H9 (cell line): ENCODE data around the gene MMP15. TPM values are rescaled to one million over a fixed set of nuclear protein-coding genes. Genes with fewer than 3 reads are reported as not detected.

Experiments
- DNase-seq: peaks from one replicate; pipeline ENCODE4 v3.0.0-alpha.2; 2017
- H2AFZ ChIP-seq: one replicate; pipeline ENCODE4 v1.6.1; 2013; ENCODE audit warnings: mild to moderate bottlenecking, low read length, control low read depth, moderate library complexity
- H2AK5ac ChIP-seq: 2 replicates; pipeline ENCODE4 v1.6.1; 2013; ENCODE audit warnings: low read length, control low read depth, mixed read lengths; ENCODE audit not compliant: insufficient read length
- H2BK120ac ChIP-seq: one replicate; pipeline ENCODE4 v1.6.1; 2013; ENCODE audit warnings: low read depth, mild to moderate bottlenecking, low read length, control low read depth, inconsistent platforms; ENCODE audit not compliant: poor library complexity, severe bottlenecking
- H2BK12ac ChIP-seq: 2 replicates; pipeline ENCODE4 v1.6.1; 2013; ENCODE audit warnings: low read length, control low read depth, mixed read lengths, low read depth; ENCODE audit not compliant: insufficient read length
- H2BK15ac ChIP-seq: 2 replicates; pipeline ENCODE4 v1.6.1; 2013; ENCODE audit warnings: low read depth, low read length, control low read depth
- H2BK20ac ChIP-seq: one replicate; pipeline ENCODE4 v1.6.1; 2013; ENCODE audit warnings: low read depth, mild to moderate bottlenecking, low read length, control low read depth, inconsistent platforms; ENCODE audit not compliant: poor library complexity, severe bottlenecking
- H2BK5ac ChIP-seq: 2 replicates; pipeline ENCODE4 v1.6.1; 2013; ENCODE audit warnings: low read length, control low read depth, mixed read lengths; ENCODE audit not compliant: insufficient read length
- H3K14ac ChIP-seq: 2 replicates; pipeline ENCODE4 v1.6.1; 2013; ENCODE audit warnings: low read length, control low read depth; ENCODE audit not compliant: insufficient read depth
- H3K18ac ChIP-seq: 2 replicates; pipeline ENCODE4 v1.6.1; 2013; ENCODE audit warnings: low read depth, mild to moderate bottlenecking, mixed read lengths, low read length, control low read depth; ENCODE audit not compliant: insufficient read length
- H3K23ac ChIP-seq: 2 replicates; pipeline ENCODE4 v1.6.1; 2013; ENCODE audit warnings: low read length, control low read depth, mixed read lengths, low read depth; ENCODE audit not compliant: insufficient read length
- H3K23me2 ChIP-seq: 2 replicates; pipeline ENCODE4 v1.6.1; 2013; ENCODE audit warnings: low read depth, mild to moderate bottlenecking, mixed read lengths, low read length, control low read depth; ENCODE audit not compliant: insufficient read length, poor library complexity, severe bottlenecking
- H3K27ac ChIP-seq: 2 replicates; pipeline ENCODE4 v1.5.1; 2013; ENCODE audit warnings: low read length, control low read depth, mixed read lengths, low read depth; ENCODE audit not compliant: insufficient read length
- H3K27me3 ChIP-seq: 2 replicates; pipeline ENCODE4 v1.6.1; 2013; ENCODE audit warnings: low read length, control low read depth, inconsistent platforms; ENCODE audit not compliant: insufficient read depth
- H3K4ac ChIP-seq: 2 replicates; pipeline ENCODE4 v1.6.1; 2013; ENCODE audit warnings: low read depth, mild to moderate bottlenecking, control low read depth, inconsistent platforms, low read length, moderate library complexity
- H3K4me1 ChIP-seq: 2 replicates; pipeline ENCODE4 v1.6.1; 2013; ENCODE audit warnings: low read length, control low read depth, inconsistent platforms; ENCODE audit not compliant: insufficient read depth
- H3K4me2 ChIP-seq: 2 replicates; pipeline ENCODE4 v1.6.1; 2013; ENCODE audit warnings: low read length, control low read depth, mixed read lengths; ENCODE audit not compliant: insufficient read length, insufficient read depth
- H3K56ac ChIP-seq: 2 replicates; pipeline ENCODE4 v1.6.1; 2013; ENCODE audit warnings: low read depth, mild to moderate bottlenecking, mixed read lengths, low read length, control low read depth; ENCODE audit not compliant: insufficient read length
- H3K79me1 ChIP-seq: 2 replicates; pipeline ENCODE4 v1.6.1; 2013; ENCODE audit warnings: low read depth, mild to moderate bottlenecking, moderate library complexity, low read length, control low read depth, inconsistent platforms; ENCODE audit not compliant: insufficient read depth, poor library complexity, severe bottlenecking
- H3K79me2 ChIP-seq: 2 replicates; pipeline ENCODE4 v1.6.1; 2013; ENCODE audit warnings: low read length, control low read depth, inconsistent platforms; ENCODE audit not compliant: insufficient read depth
- H3K9ac ChIP-seq: 2 replicates; pipeline ENCODE4 v1.6.1; 2013; ENCODE audit warnings: low read length, control low read depth, mixed read lengths; ENCODE audit not compliant: insufficient read length; ENCODE audit errors: extremely low read depth
- H3K9me3 ChIP-seq: one replicate; pipeline ENCODE4 v1.6.1; 2013; ENCODE audit warnings: low read depth, low read length, inconsistent platforms; ENCODE audit not compliant: control insufficient read depth
- H3T11ph ChIP-seq: one replicate; pipeline ENCODE4 v1.6.1; 2013; ENCODE audit warnings: mild to moderate bottlenecking, low read length, control low read depth, inconsistent platforms
- H4K20me1 ChIP-seq: one replicate; pipeline ENCODE4 v1.6.1; 2013; ENCODE audit not compliant: control insufficient read depth, insufficient read length, insufficient read depth
- H4K5ac ChIP-seq: 2 replicates; pipeline ENCODE4 v1.6.1; 2013; ENCODE audit warnings: low read depth, mild to moderate bottlenecking, mixed read lengths, low read length, control low read depth; ENCODE audit not compliant: insufficient read length
- H4K8ac ChIP-seq: replicated peaks from 2 replicates; pipeline ENCODE4 v1.6.1; 2013; ENCODE audit warnings: low read length, control low read depth, mixed read lengths, low read depth; ENCODE audit not compliant: insufficient read length
- H4K91ac ChIP-seq: 2 replicates; pipeline ENCODE4 v1.6.1; 2013; ENCODE audit warnings: low read depth, mild to moderate bottlenecking, moderate library complexity, mixed read lengths, low read length, control low read depth; ENCODE audit not compliant: insufficient read length
- H3K27ac Mint-ChIP-seq, 3 experiments: 2 replicates in 2 of 3; 3 replicates in 1 of 3; pipeline ENCODE4 v1.8.0; 2020 to 2021; ENCODE audit warnings: mixed read lengths in 3 of 3, mild to moderate bottlenecking in 1 of 3, moderate library complexity in 1 of 3
- H3K27me3 Mint-ChIP-seq: 2 replicates; pipeline ENCODE4 v1.8.0; 2021; ENCODE audit warnings: low read depth, mild to moderate bottlenecking, moderate library complexity, mixed read lengths
- H3K36me3 Mint-ChIP-seq, 3 experiments: 2 replicates in 2 of 3; 3 replicates in 1 of 3; pipeline ENCODE4 v1.8.0; 2020 to 2021; ENCODE audit warnings: low read depth in 3 of 3, mixed read lengths in 3 of 3; ENCODE audit not compliant: insufficient read depth in 1 of 3
- H3K4me1 Mint-ChIP-seq, 2 experiments: 2 replicates each; pipeline ENCODE4 v1.8.0; 2020; ENCODE audit warnings: mixed read lengths in 2 of 2
- H3K4me3 Mint-ChIP-seq, 2 experiments: 2 replicates in 1 of 2; 3 replicates in 1 of 2; pipeline ENCODE4 v1.8.0; 2020 to 2021; ENCODE audit warnings: mild to moderate bottlenecking in 2 of 2, mixed read lengths in 2 of 2, moderate library complexity in 1 of 2
- H3K9me3 Mint-ChIP-seq, 2 experiments: 2 replicates in 1 of 2; 3 replicates in 1 of 2; pipeline ENCODE4 v1.8.0; 2020; ENCODE audit warnings: mild to moderate bottlenecking in 2 of 2, mixed read lengths in 2 of 2, moderate library complexity in 1 of 2
- CTCF ChIP-seq: fragments of 200-600 bp; sonication (generic); conservative IDR thresholded peaks from 3 replicates; pipeline ENCODE4 v1.8.0; 2021; ENCODE audit warnings: antibody characterized with exemption, mild to moderate bottlenecking
- WGBS: extraction: QIAGEN DNeasy Blood & Tissue Kit; methylation state at CpG from one replicate; pipeline ENCODE4 v1.1.7; 2013; ENCODE audit warnings: missing lambda C conversion rate, low lambda C conversion rate, mixed read lengths; ENCODE audit not compliant: insufficient read length; ENCODE audit errors: extremely low coverage; 5-methylcytosine and 5-hydroxymethylcytosine counted together
- total RNA-seq: library from RNA; stranded (reverse); gene quantifications from 2 replicates; pipeline ENCODE4 v1.2.1, GENCODE V29; 2021

Gene MMP15
- total RNA-seq, 1 experiment from 2014 or later = 32.9 TPM

GRCh38 chr16:57994361-57994760 lies 31.2 kb upstream of the MMP15 start:
- H3K4me2 ChIP-seq = no peak overlapping the region
- H3K4me3 Mint-ChIP-seq = no peak overlapping the region

More at GRCh38 chr16:57994361-57994760, 31.2 kb upstream of the MMP15 start:
- no peak overlapping the region for H4K8ac ChIP-seq
- no peak overlapping the region for H2BK15ac ChIP-seq
- Mint-ChIP-seq H3K9me3 (no peaks in the 10 kb centered on the region), H3K36me3 (peaks cover 4 to 14% (median 12%) of the 10 kb centered on the region in 3 experiments; a peak in 6 of 7 replicates), H3K27me3 (no peaks in the 10 kb centered on the region; the same call in 1 of the 2 replicates), H3K4me1 (peaks cover 15 to 16% of the 10 kb centered on the region in 2 experiments), H3K27ac (no peak overlapping the region)
- no peaks in the 10 kb centered on the region for H4K20me1 ChIP-seq
- no peaks in the 10 kb centered on the region for H3K9me3 ChIP-seq
- no peak overlapping the region for H2BK20ac ChIP-seq
- H3K9ac ChIP-seq = no peak overlapping the region
- H2BK12ac ChIP-seq = no peak overlapping the region
- no peak overlapping the region for H2BK5ac ChIP-seq
- no peaks in the 10 kb centered on the region for H3K79me1 ChIP-seq
- H3T11ph ChIP-seq = no peak overlapping the region
- H2BK120ac ChIP-seq = no peak overlapping the region
- H3K27me3 ChIP-seq = no peaks in the 10 kb centered on the region
- H3K14ac ChIP-seq = no peak overlapping the region
- H4K91ac ChIP-seq = no peak overlapping the region
- peaks cover 2% of the 10 kb centered on the region; the same call in 1 of the 2 replicates for H3K4me1 ChIP-seq
- no peaks in the 10 kb centered on the region for H3K23me2 ChIP-seq
- no peak for DNase-seq
- no peak overlapping the region for H4K5ac ChIP-seq
- WGBS = no CpG with 5 or more reads among the region's 4 CpGs
- H3K18ac ChIP-seq = no peak overlapping the region
- no peak for TF ChIP-seq CTCF
- H3K4ac ChIP-seq = no peak overlapping the region
- H2AK5ac ChIP-seq = no peak overlapping the region
- H3K27ac ChIP-seq = no peak overlapping the region
- no peak overlapping the region for H2AFZ ChIP-seq
- H3K56ac ChIP-seq = no peak overlapping the region
- H3K23ac ChIP-seq = no peak overlapping the region
- H3K79me2 ChIP-seq = no peaks in the 10 kb centered on the region
